NCI-H2196 treated with DMSO at 0.1 percent for 48 hours (cell line): ENCODE results near the gene SDHD.
A peak's percentile ranks its signal among the peaks of the same experiment; 100 is the strongest.
"Not testable (repeated sequence)": the region's sequence is repeated elsewhere in the genome, so short reads cannot be mapped to it uniquely, and the experiment has no call there.

Experiments
- DNase-seq: peaks from one replicate; lab custom pipeline; 2025; ENCODE audit not compliant: unreplicated experiment; lab: John Stamatoyannopoulos, UW

Gene SDHD

DNA sequence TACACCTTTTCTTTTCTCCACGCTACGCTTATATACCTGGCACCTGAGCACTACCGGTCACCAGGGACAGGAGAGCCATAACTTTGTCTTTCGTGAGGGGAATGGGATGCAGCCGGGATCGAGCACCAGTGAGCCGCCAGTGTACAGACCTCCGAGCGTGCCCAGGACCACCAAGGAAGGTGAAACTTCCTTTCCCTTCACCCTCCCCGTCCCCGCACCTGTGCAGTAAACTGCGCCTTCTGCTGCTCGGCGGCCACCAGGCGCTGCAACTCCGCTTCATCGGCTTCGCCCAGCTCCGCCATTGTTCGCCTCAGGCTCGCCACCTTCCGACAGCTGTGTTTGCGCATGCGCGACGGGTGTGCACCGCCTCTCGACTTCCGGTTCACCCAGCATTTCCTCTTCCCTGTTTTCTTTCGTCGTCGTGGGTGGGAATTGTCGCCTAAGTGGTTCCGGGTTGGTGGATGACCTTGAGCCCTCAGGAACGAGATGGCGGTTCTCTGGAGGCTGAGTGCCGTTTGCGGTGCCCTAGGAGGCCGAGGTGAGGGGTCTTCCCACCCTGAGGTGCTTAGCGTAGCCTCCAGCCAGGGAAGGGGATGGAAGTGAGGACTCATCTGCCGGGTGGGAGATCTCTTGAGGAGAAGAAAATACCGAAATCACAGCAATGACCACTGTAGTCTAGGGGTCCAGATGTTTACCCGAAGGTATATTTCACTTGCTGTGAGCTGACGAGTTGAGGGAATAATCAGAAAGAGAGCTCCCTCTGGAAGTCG lies at the start of gene SDHD, which contains the start of gene TIMM8B:
Gene SDHD, plus strand, starts transcription at position 452 of the 770 bp plus-strand sequence. Its CDS starts 35 bp downstream, at position 487.
Gene TIMM8B, minus strand, starts transcription at position 335 of the 770 bp plus-strand sequence. Its CDS starts 33 bp downstream, at position 302.
- peak; percentile 95 for DNase-seq

GRCh38 chr11:112037527-112037926 lies 49.1 kb upstream of the SDHD start:
- DNase-seq = no peak

- DNase-seq = no peak
Measured at GRCh38 chr11:112042161-112042960, 44.3 kb upstream of the SDHD start.

DNA sequence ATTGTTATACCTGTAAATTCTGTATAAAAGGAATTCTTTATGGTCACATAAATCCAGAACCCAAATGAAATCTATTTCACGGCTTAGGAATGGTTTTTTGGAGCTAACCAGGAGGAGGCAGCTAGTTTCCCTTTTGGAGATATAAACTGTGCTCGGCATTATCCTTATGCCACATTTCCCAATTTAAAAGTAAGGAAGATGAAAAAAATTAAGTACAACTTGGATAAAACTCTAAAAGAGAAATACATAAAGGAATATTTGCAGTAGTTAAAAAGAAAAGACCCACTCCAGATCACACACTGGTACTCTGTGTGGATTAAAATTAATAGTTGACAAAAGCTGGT lies 43.7 kb upstream of the SDHD start:
- no peak for DNase-seq

DNA sequence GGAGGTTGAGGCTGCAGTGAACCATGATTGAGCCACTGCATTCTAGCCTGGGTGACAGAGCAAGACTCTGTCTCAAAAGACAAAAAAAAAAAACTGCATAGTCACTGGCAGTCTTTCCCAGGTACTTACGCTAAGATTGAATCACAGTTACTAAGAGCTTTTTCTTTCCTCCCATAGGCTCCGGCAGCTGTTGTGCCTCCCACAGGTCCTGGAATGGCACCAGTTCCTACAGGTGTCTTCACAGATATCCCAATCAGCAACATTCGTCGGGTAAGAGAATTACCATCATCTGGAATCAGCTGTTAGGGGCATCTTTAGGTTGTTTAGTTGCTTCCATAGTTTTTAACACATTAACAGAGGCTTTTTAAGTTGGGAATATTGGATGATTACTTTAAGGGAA lies 41.7 kb upstream of the SDHD start:
- DNase-seq = no peak

- not testable (repeated sequence) for DNase-seq
Measured at GRCh38 chr11:112046647-112047046, 40.0 kb upstream of the SDHD start.

GRCh38 chr11:112048256-112048655 lies 38.4 kb upstream of the SDHD start:
- DNase-seq = not testable (repeated sequence)

DNA sequence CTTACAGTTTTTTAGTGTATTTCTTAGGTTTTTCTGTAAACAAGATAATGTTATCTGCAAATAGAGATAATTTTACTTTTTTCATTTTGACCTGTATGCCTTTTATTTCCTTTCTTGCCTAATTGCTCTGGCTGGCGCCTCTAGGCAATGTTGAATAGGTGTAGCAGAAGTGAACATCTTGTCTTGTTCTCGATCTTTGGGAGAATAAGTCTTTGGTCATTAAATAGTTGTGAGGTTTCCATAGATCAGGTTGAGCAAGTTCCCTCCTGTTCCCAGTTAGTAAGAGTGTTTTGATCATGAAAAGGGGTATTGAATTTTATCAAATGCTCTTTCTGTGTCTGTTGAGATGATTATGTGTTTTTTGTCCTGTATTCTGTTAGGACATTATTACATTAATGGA lies 36.9 kb upstream of the SDHD start:
- DNase-seq = no peak

DNA sequence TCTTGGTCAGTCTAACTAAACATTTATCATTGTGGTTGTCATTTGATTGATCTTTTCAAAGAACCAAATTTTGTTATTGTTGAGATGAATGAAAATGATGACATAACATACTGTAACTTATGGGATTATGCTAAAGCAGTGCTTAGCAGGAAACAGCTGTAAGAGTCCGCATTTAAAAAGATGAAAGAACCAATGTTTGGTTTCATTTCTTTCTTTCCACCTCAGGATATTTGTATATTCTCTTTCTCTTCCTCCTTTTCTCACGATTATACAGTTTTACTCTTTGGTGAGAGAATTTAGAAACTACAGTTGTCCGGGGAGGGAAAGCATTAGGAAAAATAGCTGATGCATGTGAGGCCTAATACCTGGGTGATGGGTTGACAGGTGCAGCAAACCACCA lies 36.0 kb upstream of the SDHD start:
- no peak for DNase-seq

GRCh38 chr11:112051768-112052167 lies 34.9 kb upstream of the SDHD start:
- no peak for DNase-seq

GRCh38 chr11:112057170-112057569 lies 29.5 kb upstream of the SDHD start:
- DNase-seq = no peak

DNA sequence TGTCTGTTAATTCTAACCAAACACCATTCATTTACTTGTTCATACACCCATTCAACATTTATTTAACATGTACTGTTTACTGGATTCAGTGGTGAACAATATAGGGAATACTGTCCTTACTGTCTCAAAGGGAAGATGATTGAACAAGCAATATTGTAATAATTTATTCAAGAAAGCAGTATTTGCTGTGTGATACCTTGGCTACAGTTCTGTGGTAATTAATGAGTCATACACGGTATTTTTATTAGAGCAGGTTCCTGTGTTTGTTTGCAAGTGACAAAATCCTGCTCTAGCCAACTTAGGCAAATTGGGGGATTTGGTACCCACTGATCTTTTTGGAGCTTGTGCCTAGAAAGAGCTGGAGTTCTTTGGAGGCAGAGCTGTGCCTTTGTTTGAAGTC lies 28.6 kb upstream of the SDHD start:
- no peak for DNase-seq

- DNase-seq = no peak
Measured at GRCh38 chr11:112062923-112063322, 23.8 kb upstream of the SDHD start.

DNA sequence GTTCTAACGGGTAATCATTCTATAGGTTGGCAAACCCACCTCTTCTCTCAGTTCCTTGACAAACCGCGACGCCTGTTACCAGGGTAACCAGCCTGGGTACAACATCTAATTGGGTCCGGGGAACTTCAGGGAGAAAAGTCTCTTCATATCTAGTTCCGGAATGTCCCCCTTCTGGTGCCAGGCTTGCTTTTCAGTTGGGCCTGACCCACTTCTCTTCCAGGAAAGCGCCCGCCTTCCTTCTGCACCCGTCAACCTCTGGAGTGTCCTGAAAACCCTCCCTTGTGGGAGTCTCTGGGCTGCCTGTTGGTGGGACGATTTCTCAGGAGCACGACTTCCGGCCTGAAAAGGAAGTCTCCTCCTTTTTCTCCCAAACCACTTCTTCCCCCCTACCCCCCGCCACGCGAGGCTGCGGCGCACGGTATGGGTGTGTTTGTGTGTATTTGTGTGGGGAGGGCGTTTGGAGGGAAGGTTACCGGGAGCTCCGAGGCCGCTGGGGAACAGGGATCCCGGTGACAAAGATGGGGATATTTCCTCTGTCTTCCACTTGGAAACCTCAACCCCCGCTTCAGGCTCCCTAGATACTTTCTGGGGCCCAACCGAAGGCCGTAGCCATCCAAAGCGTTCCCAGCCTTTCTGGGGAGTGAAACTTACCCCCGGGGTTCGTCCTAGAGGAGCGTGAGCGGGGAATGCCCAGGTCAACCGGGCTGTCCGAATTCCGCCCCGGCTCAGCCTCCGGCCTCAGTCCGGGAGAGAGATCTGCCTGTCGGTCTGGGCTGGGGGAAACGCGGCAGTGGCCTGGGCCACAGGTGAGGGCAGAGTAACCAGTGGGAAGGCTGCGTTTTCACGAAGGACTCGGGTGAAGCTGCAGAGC lies 12.5 kb upstream of the SDHD start, which contains the start of the genes NKAPD1 and PIH1D2:
Gene NKAPD1, plus strand, starts transcription at position 359 of the 871 bp plus-strand sequence. CDS start 1,276 bp downstream, outside the sequence.
Gene PIH1D2, minus strand, starts transcription at position 77 of the 871 bp plus-strand sequence. CDS start 843 bp downstream, outside the sequence.
- DNase-seq = peak; percentile 93

GRCh38 chr11:112082729-112083128 lies 3.9 kb upstream of the SDHD start:
- DNase-seq = no peak

- no peak for DNase-seq
Measured at GRCh38 chr11:112085822-112086421, 751 bp upstream of the SDHD start.

GRCh38 chr11:112087212-112087611 lies 539 bp downstream of the SDHD start:
- no peak for DNase-seq

DNA sequence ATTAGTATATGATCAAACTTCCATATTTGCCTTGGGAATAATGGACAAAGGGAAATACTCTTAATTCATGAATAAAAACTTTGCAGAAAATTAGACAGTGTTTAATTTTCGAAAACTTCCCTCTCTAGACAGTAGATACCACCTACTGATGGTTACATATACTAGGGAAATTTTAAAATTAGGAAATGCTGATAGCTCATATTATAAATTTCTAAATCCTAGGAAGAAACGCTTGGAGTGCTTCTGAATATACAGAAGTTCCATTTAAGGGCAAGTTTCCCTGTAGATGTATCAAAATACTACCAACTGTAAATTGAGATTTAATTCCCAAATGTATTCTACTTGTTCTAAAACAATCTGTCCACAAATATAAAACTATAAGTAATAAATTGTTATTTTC lies 8.6 kb downstream of the SDHD start:
- DNase-seq = not testable (repeated sequence)

DNA sequence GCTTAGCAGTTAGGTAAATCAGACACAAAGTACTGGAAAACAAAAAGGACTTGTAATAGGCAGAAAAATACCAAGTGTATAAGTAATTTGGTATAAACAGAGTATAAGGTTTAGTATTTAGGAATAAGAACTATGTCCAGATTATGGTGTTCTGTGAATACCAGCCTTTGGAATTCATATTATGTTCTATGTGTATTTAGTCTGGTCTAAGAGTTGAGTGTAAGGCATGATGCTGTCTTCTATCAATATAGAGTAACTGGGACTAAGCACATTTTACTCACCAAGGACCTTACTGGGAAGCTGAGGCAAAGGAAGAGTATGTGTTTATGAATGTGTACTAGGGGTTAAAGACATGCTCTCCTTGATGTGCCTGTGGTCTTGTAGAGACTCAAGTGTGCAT lies 9.5 kb downstream of the SDHD start:
- DNase-seq = no peak

DNA sequence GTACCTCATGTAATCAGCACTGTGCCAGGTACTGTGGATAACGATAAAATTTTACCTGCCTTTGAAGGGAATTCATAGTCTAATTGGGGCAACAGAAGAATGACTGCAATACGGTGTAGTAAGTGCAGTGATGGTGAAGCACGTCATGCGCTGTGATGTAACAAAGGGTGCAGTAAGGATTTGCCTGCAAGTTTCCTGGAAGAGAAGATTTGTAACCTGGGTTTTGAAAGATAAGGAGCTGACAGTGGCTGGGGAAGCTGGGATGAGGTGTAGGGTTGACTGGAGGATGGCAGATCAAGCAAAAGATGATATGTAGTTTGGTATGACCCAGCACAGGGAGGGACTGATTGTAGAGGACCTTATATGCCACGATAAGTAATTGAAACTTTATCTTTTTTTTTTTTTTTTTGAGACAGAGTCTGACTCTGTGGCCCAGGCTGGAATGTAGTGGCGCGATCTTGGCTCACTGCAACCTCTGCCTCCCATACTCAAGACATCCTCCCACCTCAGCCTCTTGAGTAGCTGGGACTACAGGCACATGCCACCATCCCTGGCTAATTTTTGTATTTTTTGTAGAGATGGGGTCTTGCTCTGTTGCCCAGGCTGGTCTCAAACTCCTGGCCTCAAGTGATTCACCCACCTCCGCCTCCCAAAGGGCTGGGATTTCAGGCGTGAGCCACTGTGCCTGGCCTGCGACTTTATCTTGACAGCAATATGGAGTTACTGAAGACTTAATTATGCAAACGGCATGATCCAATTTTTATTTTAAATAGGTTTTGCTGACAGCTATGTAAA lies 11.3 kb downstream of the SDHD start:
- no peak for DNase-seq
